Measurements from ENCODE around the gene SORBS1. TPM values are rescaled to one million over a fixed set of nuclear protein-coding genes. Genes with fewer than 3 reads are reported as not detected.

The SORBS1 gene
- total and polyA plus RNA-seq, 9 of the 15 experiments (the other 6 are each of a cell fraction or from before 2014, with no cell fraction given): 2.0 to 13.3 (median 6.5) TPM

DNA sequence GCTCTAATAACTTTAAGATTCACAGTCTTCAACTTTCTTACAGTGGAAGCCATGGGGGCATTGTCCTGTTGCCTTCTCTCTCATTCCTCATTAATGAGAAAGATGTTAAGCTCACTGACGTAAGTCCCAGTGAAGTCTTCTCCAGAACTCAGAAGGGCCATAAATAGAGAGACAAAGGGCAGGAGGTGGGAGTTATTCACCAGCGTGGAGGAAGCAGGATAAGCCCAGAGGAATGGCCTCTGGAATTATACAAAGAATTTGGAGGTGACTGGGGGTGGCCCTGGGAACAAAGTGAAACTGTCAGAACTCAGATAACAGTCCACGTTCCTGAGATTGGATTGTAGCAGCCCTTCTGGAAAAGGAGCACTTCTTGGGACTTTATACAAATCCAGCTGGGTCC is 52.4 kb downstream of the SORBS1 start (continued):
- TF ChIP-seq, protein P1, sequence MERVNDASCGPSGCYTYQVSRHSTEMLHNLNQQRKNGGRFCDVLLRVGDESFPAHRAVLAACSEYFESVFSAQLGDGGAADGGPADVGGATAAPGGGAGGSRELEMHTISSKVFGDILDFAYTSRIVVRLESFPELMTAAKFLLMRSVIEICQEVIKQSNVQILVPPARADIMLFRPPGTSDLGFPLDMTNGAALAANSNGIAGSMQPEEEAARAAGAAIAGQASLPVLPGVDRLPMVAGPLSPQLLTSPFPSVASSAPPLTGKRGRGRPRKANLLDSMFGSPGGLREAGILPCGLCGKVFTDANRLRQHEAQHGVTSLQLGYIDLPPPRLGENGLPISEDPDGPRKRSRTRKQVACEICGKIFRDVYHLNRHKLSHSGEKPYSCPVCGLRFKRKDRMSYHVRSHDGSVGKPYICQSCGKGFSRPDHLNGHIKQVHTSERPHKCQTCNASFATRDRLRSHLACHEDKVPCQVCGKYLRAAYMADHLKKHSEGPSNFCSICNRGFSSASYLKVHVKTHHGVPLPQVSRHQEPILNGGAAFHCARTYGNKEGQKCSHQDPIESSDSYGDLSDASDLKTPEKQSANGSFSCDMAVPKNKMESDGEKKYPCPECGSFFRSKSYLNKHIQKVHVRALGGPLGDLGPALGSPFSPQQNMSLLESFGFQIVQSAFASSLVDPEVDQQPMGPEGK (CRISPR knock-in tag; IDR thresholded peaks at IDR 0.05; ENCODE audit: borderline replicate concordance): no peak
- no peak for TF ChIP-seq TFAP4 (CRISPR knock-in tag; IDR thresholded peaks at IDR 0.05; ENCODE audit: borderline replicate concordance)
- TF ChIP-seq ZC3H8 (IDR thresholded peaks at IDR 0.05): no peak
- TF ChIP-seq GATAD2B (IDR thresholded peaks at IDR 0.05; ENCODE audit: borderline replicate concordance): no peak
- no peak for TF ChIP-seq HNRNPUL1 (IDR thresholded peaks at IDR 0.05; ENCODE audit: low read length)
- TF ChIP-seq SIRT6 (IDR thresholded peaks at IDR 0.05; ENCODE audit: low read depth, low read length): no peak
- TF ChIP-seq NRF1 (conservative IDR thresholded peaks at IDR 0.05 in 1 of 2, IDR thresholded peaks at IDR 0.05 in 1 of 2): no peak

GRCh38 chr10:95506056-95506737 is 55.0 kb downstream of the SORBS1 start:
- TF ChIP-seq ARHGAP35 (IDR thresholded peaks at IDR 0.05; ENCODE audit: partially characterized antibody): no peak
- TF ChIP-seq, protein P2, sequence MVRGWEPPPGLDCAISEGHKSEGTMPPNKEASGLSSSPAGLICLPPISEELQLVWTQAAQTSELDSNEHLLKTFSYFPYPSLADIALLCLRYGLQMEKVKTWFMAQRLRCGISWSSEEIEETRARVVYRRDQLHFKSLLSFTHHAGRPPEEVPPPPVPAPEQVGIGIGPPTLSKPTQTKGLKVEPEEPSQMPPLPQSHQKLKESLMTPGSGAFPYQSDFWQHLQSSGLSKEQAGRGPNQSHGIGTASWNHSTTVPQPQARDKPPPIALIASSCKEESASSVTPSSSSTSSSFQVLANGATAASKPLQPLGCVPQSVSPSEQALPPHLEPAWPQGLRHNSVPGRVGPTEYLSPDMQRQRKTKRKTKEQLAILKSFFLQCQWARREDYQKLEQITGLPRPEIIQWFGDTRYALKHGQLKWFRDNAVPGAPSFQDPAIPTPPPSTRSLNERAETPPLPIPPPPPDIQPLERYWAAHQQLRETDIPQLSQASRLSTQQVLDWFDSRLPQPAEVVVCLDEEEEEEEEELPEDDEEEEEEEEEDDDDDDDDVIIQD (CRISPR knock-in tag; IDR thresholded peaks at IDR 0.05): no peak
- TF ChIP-seq NFE2 (IDR thresholded peaks at IDR 0.05; ENCODE audit: low read depth): no peak
- TF ChIP-seq TGIF2 (CRISPR knock-in tag; IDR thresholded peaks at IDR 0.05): no peak
- Histone ChIP-seq H3K4me2 (ENCODE audit: insufficient read depth, low read length) (no peak overlapping the region), H3K36me3 (ENCODE audit: control insufficient read depth, insufficient read depth, low read length) (no peaks in the 10 kb centered on the region), H3K79me2 (ENCODE audit: control insufficient read depth, insufficient read depth, low read length) (no peaks in the 10 kb centered on the region; the same call in 2 of the 3 replicates), H3K9ac (ENCODE audit: insufficient read depth in 1 of 2, low read depth in 2 of 2, low read length in 2 of 2) (no peak overlapping the region), H2AFZ (ENCODE audit: low read depth, low read length) (no peak overlapping the region), H3K9me3 (replicated peaks; ENCODE audit: control insufficient read depth, insufficient read depth, low read depth, low read length) (no peaks in the 10 kb centered on the region), H4K20me1 (replicated peaks; ENCODE audit: control insufficient read depth, insufficient read depth, low read length) (no peaks in the 10 kb centered on the region), H3K27ac (ENCODE audit: extremely low read depth, low read depth, low read length) (no peak overlapping the region), H3K27me3 (ENCODE audit: control insufficient read depth in 2 of 2, insufficient read depth in 2 of 2, low read length in 2 of 2) (no peaks in the 10 kb centered on the region), H3K9me1 (ENCODE audit: control insufficient read depth, insufficient read depth, low read length) (no peaks in the 10 kb centered on the region), H3K4me3 (no peak overlapping the region), H3K4me1 (replicated peaks in 1 of 2; ENCODE audit: control insufficient read depth in 2 of 2, insufficient read depth in 2 of 2, low read length in 2 of 2) (peaks cover 13 to 50% of the 10 kb centered on the region in 2 experiments; a peak in 4 of 5 replicates)
- intact Hi-C loops (cut with micrococcal nuclease) (no loop called here), in situ Hi-C loops (cut with MboI) (no loop called here)
- no TSS peak for BruUV-seq (replicated peaks)
- no peak for FAIRE-seq
- no peak for DNase-seq (ENCODE audit: extremely low read depth in 1 of 4, low spot score in 3 of 4)
- CTCF ChIA-PET (ENCODE audit: low intra/inter-chr PET ratio): no interaction called here
- POLR2A ChIA-PET: interaction anchor here (0.9 kb wide), 1 partner anchor 22 kb away, joined by 4 read pairs; no protein-coding TSS in a partner anchor
- 60% methylated on average over 2 of the region's 2 CpGs for WGBS (ENCODE audit: insufficient coverage, low coverage, missing lambda C conversion rate)
- no peak for ATAC-seq
